Endothelial cell of umbilical vein (primary cell): ENCODE measurements around the gene METTL1.

Experiments
- CTCF ChIP-seq, 2 donors: IDR thresholded peaks; 1 replicate in 1 of 2; 2 replicates in 1 of 2; pipeline ENCODE4 v1.5.1; 2011; ENCODE audit warnings: low read length in 2 of 2, mild to moderate bottlenecking in 2 of 2, moderate library complexity in 2 of 2, control low read depth in 1 of 2, inconsistent platforms in 1 of 2, low read depth in 1 of 2; ENCODE audit not compliant: insufficient read depth in 1 of 2; ENCODE audit errors: extremely low read depth in 1 of 2
- POLR2A ChIP-seq: IDR thresholded peaks from 2 replicates; pipeline ENCODE4 v1.6.1; 2012; ENCODE audit warnings: low read depth, mild to moderate bottlenecking, control low read depth, low read length

- TF ChIP-seq CTCF (IDR thresholded peaks at IDR 0.05; ENCODE audit: extremely low read depth in 1 of 2, insufficient read depth in 1 of 2, low read depth in 1 of 2, low read length in 2 of 2) (no peak), POLR2A (no peak)
These were observed 44.0 kb downstream of the METTL1 start for GRCh38 chr12:57727758-57728395.
